ENCODE results near the gene HNRNPH1. TPM values are rescaled to one million over a fixed set of nuclear protein-coding genes. Genes with fewer than 3 reads are reported as not detected.

HNRNPH1 gene
- total RNA-seq, 1 donor from 2014 or later, result 1,210 TPM

DNA sequence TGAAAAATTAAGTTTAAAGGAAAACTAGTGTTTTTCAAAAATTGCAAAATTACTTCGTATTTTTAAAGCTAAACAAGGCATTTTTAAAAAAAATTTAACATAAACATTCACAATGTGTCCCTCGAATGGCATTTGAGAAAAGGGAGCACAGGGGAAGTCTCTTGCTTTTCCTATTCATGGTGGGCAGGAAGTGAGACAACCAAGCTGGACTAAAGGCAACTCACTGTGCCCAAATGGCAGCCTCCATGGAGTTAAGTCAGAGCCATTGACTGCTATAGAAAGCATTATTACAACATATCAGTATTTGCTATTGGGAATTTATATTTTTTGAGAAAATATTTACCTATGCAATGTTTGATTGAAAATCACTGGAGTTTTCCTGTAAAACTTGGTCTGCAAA, 8.3 kb downstream of the HNRNPH1 start:
- H3K36me3 Mint-ChIP-seq (ENCODE audit: low read depth), result peaks cover 91% of the 10 kb centered on the region
- ChIA-PET POLR2A (interaction anchor here (0.6 to 10.4 kb wide), 3 partner anchors 6 to 75 kb away, joined by 3 to 93 read pairs (median 5); partner anchors contain the start of genes HNRNPH1 and RUFY1), CTCF (no interaction called here)
- intact Hi-C loops (cut with micrococcal nuclease), result no loop called here
- no peak overlapping the region for H3K27ac Mint-ChIP-seq
- no peak overlapping the region for H3K4me3 Mint-ChIP-seq
- H3K4me1 Mint-ChIP-seq, result peaks cover 26% of the 10 kb centered on the region
- H3K27me3 Mint-ChIP-seq, result no peaks in the 10 kb centered on the region
- DNase-seq (no peak), ATAC-seq (ENCODE audit: low read depth) (no peak)
- H3K9me3 Mint-ChIP-seq, result no peaks in the 10 kb centered on the region
- TF ChIP-seq, protein P1, sequence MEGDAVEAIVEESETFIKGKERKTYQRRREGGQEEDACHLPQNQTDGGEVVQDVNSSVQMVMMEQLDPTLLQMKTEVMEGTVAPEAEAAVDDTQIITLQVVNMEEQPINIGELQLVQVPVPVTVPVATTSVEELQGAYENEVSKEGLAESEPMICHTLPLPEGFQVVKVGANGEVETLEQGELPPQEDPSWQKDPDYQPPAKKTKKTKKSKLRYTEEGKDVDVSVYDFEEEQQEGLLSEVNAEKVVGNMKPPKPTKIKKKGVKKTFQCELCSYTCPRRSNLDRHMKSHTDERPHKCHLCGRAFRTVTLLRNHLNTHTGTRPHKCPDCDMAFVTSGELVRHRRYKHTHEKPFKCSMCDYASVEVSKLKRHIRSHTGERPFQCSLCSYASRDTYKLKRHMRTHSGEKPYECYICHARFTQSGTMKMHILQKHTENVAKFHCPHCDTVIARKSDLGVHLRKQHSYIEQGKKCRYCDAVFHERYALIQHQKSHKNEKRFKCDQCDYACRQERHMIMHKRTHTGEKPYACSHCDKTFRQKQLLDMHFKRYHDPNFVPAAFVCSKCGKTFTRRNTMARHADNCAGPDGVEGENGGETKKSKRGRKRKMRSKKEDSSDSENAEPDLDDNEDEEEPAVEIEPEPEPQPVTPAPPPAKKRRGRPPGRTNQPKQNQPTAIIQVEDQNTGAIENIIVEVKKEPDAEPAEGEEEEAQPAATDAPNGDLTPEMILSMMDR (IDR thresholded peaks at IDR 0.05), result no peak

DNA sequence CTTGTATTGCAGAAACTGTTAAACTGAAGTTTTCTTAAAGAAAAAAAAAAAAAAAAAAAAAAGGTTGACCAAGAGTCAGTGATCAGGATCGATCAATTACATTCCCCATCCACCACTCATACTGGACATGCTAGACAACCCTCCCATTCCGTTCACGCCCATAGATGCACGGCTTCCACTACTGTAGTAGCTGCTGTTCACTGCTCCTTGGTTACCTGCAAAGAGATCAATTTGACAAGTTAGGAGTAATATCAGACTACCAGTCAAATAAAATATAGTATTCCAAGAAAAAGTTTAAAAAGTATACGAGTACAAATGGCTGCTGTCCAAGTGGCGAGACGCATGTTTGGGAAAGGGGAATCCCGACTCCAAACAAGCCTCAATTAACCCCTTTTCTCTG, 8.7 kb downstream of the HNRNPH1 start:
- ChIA-PET CTCF (interaction anchor here (1.1 kb wide), 1 partner anchor 8 kb away, joined by 3 read pairs; the partner anchor contains the start of gene HNRNPH1), POLR2A (interaction anchor here (0.6 to 10.4 kb wide), 6 partner anchors 7 to 1217 kb away, joined by 3 to 93 read pairs (median 8); partner anchors contain the start of gene HNRNPH1)
- H3K4me3 Mint-ChIP-seq, result no peak overlapping the region
- DNase-seq (no peak), ATAC-seq (ENCODE audit: low read depth) (no peak)
- intact Hi-C loops (cut with micrococcal nuclease), result no loop called here
- no peaks in the 10 kb centered on the region for H3K27me3 Mint-ChIP-seq
- H3K4me1 Mint-ChIP-seq, result peaks cover 21% of the 10 kb centered on the region
- H3K36me3 Mint-ChIP-seq (ENCODE audit: low read depth), result peaks cover 91% of the 10 kb centered on the region
- TF ChIP-seq, protein P1 (IDR thresholded peaks at IDR 0.05), result no peak
- no peaks in the 10 kb centered on the region for H3K9me3 Mint-ChIP-seq
- H3K27ac Mint-ChIP-seq, result no peak overlapping the region

DNA sequence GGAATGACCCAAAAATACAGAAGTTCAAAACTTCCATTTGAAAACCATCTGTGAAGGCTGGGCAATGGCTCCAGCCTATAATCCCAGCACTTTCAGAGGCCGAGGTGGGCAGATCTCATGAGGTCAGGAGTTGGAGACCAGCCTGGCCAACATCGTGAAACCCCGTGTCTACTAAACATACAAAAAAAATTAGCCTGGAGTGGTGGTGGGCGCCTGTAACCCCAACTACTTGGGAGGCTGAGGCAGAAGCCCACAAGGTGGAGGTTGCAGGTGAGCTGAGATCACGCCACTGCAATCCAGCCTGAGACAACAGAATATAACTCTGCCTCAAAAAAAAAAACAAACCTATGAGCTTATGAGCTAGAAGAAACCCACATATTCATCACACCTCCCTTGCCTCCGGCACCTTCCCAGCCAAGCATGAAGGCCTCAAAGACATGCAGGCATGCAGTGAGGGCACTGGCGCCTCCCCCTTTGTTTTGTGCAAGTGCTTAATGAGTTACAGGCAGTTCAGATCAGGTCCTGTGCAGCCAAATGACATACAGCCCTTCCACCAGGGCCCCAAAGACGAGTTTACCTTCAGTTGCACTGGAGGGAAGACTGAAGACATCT, 9.9 kb downstream of the HNRNPH1 start:
- Mint-ChIP-seq H3K4me1 (peaks cover 11% of the 10 kb centered on the region), H3K4me3 (no peak overlapping the region), H3K27ac (peak overlapping the region; percentile 46), H3K27me3 (no peaks in the 10 kb centered on the region), H3K36me3 (ENCODE audit: low read depth) (peaks cover 93% of the 10 kb centered on the region), H3K9me3 (no peaks in the 10 kb centered on the region)
- ATAC-seq (ENCODE audit: low read depth) (peak; percentile 20), DNase-seq (no peak)
- intact Hi-C loops (cut with micrococcal nuclease), result no loop called here
- TF ChIP-seq, protein P1 (IDR thresholded peaks at IDR 0.05), result no peak
- ChIA-PET CTCF (interaction anchor here (0.6 to 1.1 kb wide), 2 partner anchors 9 to 81 kb away, joined by 3 to 4 read pairs; partner anchors contain the start of gene HNRNPH1), POLR2A (interaction anchor here (0.6 to 10.4 kb wide), 4 partner anchors 8 to 22 kb away, joined by 3 to 93 read pairs (median 4); partner anchors contain the start of gene HNRNPH1)

DNA sequence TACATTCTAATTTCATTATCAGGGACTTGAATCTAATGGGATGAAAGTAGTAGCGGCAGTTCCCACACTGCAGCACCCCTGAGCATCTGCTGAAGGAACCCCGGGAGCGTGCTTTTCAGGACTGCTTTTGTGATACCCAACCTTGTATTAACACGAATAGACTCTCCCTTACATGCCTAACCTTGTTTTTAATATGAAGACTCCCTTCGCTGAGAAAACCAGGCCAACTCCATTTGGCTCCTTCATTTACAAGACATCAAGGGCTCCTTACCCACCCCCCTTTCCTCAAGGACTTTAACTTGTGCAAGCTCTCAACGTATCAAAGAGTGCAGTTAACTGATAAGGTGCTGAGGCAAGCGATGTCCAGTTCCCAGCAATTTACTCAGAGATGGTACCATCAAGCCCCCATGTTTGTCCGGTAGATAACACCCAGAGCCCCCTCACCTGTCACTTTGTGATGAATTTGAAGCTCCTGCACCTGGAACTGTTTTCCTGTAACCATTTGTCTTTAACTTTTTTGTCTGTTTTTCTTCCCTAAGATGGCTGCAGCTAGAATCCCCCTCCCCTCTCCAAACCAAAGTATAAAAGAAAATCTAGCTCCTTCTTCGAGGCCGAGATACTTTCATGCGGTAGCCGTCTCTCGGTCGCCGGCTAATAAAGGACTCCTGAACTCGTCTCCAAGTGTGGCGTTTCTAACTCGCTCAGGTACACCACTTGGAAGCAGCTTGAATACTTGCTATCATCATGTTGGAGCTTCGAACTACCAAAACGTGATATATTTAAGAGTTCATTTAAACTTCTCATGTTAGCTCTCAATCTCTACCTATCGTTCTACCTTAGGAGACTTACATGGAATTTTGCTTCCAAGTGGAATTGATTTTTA, 10.7 kb downstream of the HNRNPH1 start:
- intact Hi-C loops (cut with micrococcal nuclease), result no loop called here
- no peak overlapping the region for H3K4me3 Mint-ChIP-seq
- peak overlapping the region; percentile 61 for H3K27ac Mint-ChIP-seq
- ATAC-seq (ENCODE audit: low read depth) (no peak), DNase-seq (no peak)
- H3K4me1 Mint-ChIP-seq, result peaks cover 6% of the 10 kb centered on the region
- peaks cover 94% of the 10 kb centered on the region for H3K36me3 Mint-ChIP-seq (ENCODE audit: low read depth)
- ChIA-PET CTCF (no interaction called here), POLR2A (interaction anchor here (0.8 to 10.4 kb wide), 3 partner anchors 9 to 21 kb away, joined by 3 to 93 read pairs (median 4); partner anchors contain the start of gene HNRNPH1)
- TF ChIP-seq, protein P1 (IDR thresholded peaks at IDR 0.05), result no peak
- H3K27me3 Mint-ChIP-seq, result no peaks in the 10 kb centered on the region
- no peaks in the 10 kb centered on the region for H3K9me3 Mint-ChIP-seq

DNA sequence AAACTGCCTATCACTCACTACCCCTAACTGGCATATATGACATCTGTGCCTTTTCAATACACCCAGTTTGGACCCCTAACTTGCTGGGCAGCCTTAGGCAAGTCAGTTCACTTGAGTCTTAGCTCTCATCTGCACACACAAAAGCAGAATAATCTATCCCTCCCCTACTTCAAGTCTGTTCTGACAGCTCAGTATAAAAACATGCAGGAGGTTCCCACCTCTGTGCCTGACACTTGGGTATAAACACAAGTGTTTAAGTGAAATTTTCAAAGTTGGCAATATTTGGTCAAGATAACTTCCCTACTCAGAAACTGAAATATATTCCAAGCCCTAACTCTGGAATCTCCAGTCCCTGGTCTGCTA, 12.6 kb downstream of the HNRNPH1 start:
- CTCF ChIA-PET, result no interaction called here
- intact Hi-C loops (cut with micrococcal nuclease), result no loop called here
- Mint-ChIP-seq H3K27ac (no peak overlapping the region), H3K9me3 (no peaks in the 10 kb centered on the region), H3K27me3 (no peaks in the 10 kb centered on the region), H3K36me3 (ENCODE audit: low read depth) (peaks cover 95% of the 10 kb centered on the region), H3K4me3 (no peak overlapping the region), H3K4me1 (no peaks in the 10 kb centered on the region)
- TF ChIP-seq, protein P1 (IDR thresholded peaks at IDR 0.05), result no peak
- ATAC-seq (ENCODE audit: low read depth) (no peak), DNase-seq (no peak)
- POLR2A ChIA-PET, result interaction anchor here (1.2 to 10.4 kb wide), 2 partner anchors 9 to 11 kb away, joined by 3 to 93 read pairs; partner anchors contain the start of gene HNRNPH1

Data from activated B cell treated with CpG ODN at 0.5 μM for 24 hours (primary cell).